NOMO-1 treated with dmso at 0.1 percent for 144 hours (cell line): ENCODE measurements around the gene CSPG4.

Experiments
- DNase-seq: peaks from one replicate; lab custom pipeline; 2025; ENCODE audit not compliant: unreplicated experiment; lab: John Stamatoyannopoulos, UW

The CSPG4 gene

GRCh38 chr15:75631935-75632334, 80.7 kb downstream of the CSPG4 start:
- DNase-seq: no peak

- peak; percentile 92 for DNase-seq
These were observed 86.9 kb downstream of the CSPG4 start, which contains the start of gene SNUPN for GRCh38 chr15:75625542-75626347. TSS of gene SNUPN (minus strand) at chr15:75625725. CDS start at chr15:75621051, 4,674 bp downstream.
